ENCODE data around the gene TAS2R7.

Gene TAS2R7

DNA sequence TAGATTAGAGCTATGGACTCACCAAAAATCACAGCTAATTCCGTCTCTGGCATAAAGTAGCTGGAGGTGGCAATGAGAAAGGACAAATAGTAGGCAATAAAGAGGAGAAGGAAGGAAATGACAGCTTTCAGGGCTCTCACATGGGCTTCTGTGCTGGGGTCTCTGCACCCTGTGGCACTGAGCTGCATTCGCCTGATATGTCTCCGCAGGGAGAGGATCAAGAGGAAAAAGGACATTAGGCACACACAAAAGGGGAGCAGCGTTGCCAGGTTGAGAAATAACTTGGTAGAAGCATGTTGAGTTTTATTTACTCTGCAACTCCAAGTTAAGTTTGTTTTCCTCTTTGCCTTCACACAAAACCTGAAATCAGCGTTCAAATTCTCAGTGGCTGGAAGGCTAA lies 686 bp downstream of the TAS2R7 start:
- TF ChIP-seq, protein P1, sequence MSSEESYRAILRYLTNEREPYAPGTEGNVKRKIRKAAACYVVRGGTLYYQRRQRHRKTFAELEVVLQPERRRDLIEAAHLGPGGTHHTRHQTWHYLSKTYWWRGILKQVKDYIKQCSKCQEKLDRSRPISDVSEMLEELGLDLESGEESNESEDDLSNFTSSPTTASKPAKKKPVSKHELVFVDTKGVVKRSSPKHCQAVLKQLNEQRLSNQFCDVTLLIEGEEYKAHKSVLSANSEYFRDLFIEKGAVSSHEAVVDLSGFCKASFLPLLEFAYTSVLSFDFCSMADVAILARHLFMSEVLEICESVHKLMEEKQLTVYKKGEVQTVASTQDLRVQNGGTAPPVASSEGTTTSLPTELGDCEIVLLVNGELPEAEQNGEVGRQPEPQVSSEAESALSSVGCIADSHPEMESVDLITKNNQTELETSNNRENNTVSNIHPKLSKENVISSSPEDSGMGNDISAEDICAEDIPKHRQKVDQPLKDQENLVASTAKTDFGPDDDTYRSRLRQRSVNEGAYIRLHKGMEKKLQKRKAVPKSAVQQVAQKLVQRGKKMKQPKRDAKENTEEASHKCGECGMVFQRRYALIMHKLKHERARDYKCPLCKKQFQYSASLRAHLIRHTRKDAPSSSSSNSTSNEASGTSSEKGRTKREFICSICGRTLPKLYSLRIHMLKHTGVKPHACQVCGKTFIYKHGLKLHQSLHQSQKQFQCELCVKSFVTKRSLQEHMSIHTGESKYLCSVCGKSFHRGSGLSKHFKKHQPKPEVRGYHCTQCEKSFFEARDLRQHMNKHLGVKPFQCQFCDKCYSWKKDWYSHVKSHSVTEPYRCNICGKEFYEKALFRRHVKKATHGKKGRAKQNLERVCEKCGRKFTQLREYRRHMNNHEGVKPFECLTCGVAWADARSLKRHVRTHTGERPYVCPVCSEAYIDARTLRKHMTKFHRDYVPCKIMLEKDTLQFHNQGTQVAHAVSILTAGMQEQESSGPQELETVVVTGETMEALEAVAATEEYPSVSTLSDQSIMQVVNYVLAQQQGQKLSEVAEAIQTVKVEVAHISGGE (tag by site-specific recombination; conservative IDR thresholded peaks at IDR 0.05; ENCODE audit: low read depth) = no peak
- TF ChIP-seq ZNF132 (tag by site-specific recombination; IDR thresholded peaks at IDR 0.05; ENCODE audit: borderline replicate concordance) (no peak), ZFP3 (tag by site-specific recombination; IDR thresholded peaks at IDR 0.05; ENCODE audit: low read depth) (no peak), ZNF148 (tag by site-specific recombination; IDR thresholded peaks at IDR 0.05; ENCODE audit: borderline replicate concordance) (no peak), HOXC10 (CRISPR knock-in tag; IDR thresholded peaks at IDR 0.05) (no peak), ZNF350 (tag by site-specific recombination; IDR thresholded peaks at IDR 0.05) (no peak), ZNF10 (tag by site-specific recombination; IDR thresholded peaks at IDR 0.05) (no peak), MEIS1 (CRISPR knock-in tag; IDR thresholded peaks at IDR 0.05; ENCODE audit: borderline replicate concordance) (no peak), GLI4 (tag by site-specific recombination; IDR thresholded peaks at IDR 0.05) (no peak), ZNF785 (tag by site-specific recombination; IDR thresholded peaks at IDR 0.05) (no peak), MYNN (tag by site-specific recombination; IDR thresholded peaks at IDR 0.05; ENCODE audit: borderline replicate concordance) (no peak), ZNF623 (tag by site-specific recombination; IDR thresholded peaks at IDR 0.05) (no peak), KLF16 (tag by site-specific recombination; IDR thresholded peaks at IDR 0.05) (no peak), SALL2 (tag by site-specific recombination; IDR thresholded peaks at IDR 0.05; ENCODE audit: borderline replicate concordance) (no peak)
- TF ChIP-seq, protein P2, sequence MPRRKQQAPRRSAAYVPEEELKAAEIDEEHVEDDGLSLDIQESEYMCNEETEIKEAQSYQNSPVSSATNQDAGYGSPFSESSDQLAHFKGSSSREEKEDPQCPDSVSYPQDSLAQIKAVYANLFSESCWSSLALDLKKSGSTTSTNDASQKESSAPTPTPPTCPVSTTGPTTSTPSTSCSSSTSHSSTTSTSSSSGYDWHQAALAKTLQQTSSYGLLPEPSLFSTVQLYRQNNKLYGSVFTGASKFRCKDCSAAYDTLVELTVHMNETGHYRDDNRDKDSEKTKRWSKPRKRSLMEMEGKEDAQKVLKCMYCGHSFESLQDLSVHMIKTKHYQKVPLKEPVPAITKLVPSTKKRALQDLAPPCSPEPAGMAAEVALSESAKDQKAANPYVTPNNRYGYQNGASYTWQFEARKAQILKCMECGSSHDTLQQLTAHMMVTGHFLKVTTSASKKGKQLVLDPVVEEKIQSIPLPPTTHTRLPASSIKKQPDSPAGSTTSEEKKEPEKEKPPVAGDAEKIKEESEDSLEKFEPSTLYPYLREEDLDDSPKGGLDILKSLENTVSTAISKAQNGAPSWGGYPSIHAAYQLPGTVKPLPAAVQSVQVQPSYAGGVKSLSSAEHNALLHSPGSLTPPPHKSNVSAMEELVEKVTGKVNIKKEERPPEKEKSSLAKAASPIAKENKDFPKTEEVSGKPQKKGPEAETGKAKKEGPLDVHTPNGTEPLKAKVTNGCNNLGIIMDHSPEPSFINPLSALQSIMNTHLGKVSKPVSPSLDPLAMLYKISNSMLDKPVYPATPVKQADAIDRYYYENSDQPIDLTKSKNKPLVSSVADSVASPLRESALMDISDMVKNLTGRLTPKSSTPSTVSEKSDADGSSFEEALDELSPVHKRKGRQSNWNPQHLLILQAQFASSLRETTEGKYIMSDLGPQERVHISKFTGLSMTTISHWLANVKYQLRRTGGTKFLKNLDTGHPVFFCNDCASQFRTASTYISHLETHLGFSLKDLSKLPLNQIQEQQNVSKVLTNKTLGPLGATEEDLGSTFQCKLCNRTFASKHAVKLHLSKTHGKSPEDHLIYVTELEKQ (tag by site-specific recombination; IDR thresholded peaks at IDR 0.05; ENCODE audit: borderline replicate concordance) = no peak
- TF ChIP-seq, protein P3, sequence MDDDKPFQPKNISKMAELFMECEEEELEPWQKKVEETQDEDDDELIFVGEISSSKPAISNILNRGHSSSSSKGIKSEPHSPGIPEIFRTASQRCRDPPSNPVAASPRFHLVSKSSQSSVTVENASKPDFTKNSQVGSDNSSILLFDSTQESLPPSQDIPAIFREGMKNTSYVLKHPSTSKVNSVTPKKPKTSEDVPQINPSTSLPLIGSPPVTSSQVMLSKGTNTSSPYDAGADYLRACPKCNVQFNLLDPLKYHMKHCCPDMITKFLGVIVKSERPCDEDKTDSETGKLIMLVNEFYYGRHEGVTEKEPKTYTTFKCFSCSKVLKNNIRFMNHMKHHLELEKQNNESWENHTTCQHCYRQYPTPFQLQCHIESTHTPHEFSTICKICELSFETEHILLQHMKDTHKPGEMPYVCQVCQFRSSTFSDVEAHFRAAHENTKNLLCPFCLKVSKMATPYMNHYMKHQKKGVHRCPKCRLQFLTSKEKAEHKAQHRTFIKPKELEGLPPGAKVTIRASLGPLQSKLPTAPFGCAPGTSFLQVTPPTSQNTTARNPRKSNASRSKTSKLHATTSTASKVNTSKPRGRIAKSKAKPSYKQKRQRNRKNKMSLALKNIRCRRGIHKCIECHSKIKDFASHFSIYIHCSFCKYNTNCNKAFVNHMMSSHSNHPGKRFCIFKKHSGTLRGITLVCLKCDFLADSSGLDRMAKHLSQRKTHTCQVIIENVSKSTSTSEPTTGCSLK (tag by site-specific recombination; IDR thresholded peaks at IDR 0.05) = no peak
- H3K36me3 ChIP-seq (ENCODE audit: control insufficient read depth in 2 of 2, insufficient read depth in 1 of 2, low read length in 2 of 2) = no peaks in the 10 kb centered on the region
- ChIA-PET CTCF (no interaction called here), POLR2A (no interaction called here)
- H3K9me3 ChIP-seq (ENCODE audit: control insufficient read depth, insufficient read depth, low read depth, low read length) = no peaks in the 10 kb centered on the region; the same call in 1 of the 2 replicates
- H3K27ac ChIP-seq (ENCODE audit: extremely low read depth, low read depth, low read length) = no peak overlapping the region
- no peak overlapping the region for H3K4me3 ChIP-seq (ENCODE audit: low read depth, low read length)
- H3K4me1 ChIP-seq (ENCODE audit: control insufficient read depth, insufficient read depth, low read length) = no peaks in the 10 kb centered on the region
